Measurements from ENCODE around the gene RXRA. TPM values are rescaled to one million over a fixed set of nuclear protein-coding genes. Genes with fewer than 3 reads are reported as not detected.

Gene RXRA
- total and polyA plus RNA-seq, 2 of the 4 experiments (the other 2 are of a cell fraction) = 7.5 to 17.9 TPM

DNA sequence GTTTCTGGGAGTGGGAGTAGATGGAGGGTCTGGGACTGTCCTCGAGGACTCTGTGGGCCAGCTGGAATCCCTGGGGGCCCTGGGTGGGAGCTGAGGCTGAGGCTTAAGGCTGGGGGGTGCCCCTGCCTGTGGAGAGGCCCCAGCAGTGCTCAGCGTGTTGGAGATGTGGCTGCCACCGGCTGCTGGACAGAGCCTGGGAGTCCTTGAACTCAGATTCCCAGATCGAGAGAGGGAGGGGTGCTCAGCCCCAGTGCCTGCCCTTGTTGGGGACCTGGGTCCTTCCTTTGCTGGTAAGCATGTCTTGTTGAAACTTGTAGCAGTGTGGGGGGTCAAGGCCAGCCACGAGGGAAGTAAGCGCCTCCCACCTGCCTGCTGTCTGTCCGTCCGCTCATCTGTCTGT, 10.7 kb downstream of the RXRA start:
- Histone ChIP-seq H4K20me1 (ENCODE audit: insufficient read depth, low read length) (peaks cover 100% of the 10 kb centered on the region), H4K5ac (ENCODE audit: low read depth, low read length) (no peak overlapping the region), H4K8ac (ENCODE audit: low read depth in 2 of 2, low read length in 2 of 2) (no peak overlapping the region), H3K4me3 (ENCODE audit: insufficient read depth, low read depth, low read length) (no peak overlapping the region), H2BK120ac (ENCODE audit: low read depth, low read length) (no peak overlapping the region), H3K56ac (ENCODE audit: extremely low read depth, insufficient read depth, low read length) (no peak overlapping the region), H2BK5ac (ENCODE audit: low read depth, low read length, poor library complexity, severe bottlenecking) (no peak overlapping the region), H3K27ac (ENCODE audit: insufficient read depth, low read length) (no peak overlapping the region), H2AK5ac (ENCODE audit: low read depth, low read length) (no peak overlapping the region), H3K36me3 (ENCODE audit: control insufficient read depth, insufficient read depth, low read length) (peaks cover 5% of the 10 kb centered on the region; the same call in 1 of the 2 replicates), H3K9me1 (ENCODE audit: insufficient read depth, low read length) (peaks cover 29% of the 10 kb centered on the region), H3K4ac (ENCODE audit: low read depth, low read length) (no peak overlapping the region), H3K4me1 (ENCODE audit: control insufficient read depth, insufficient read depth, low read length) (peaks cover 37% of the 10 kb centered on the region), H2AFZ (replicated peaks; ENCODE audit: low read length, poor library complexity) (no peak overlapping the region), H3K79me1 (ENCODE audit: low read depth in 1 of 2, low read length in 2 of 2) (peaks cover 7 to 97% of the 10 kb centered on the region in 2 experiments; a peak in 3 of 4 replicates), H2AK9ac (replicated peaks; ENCODE audit: low read depth, low read length, poor library complexity) (no peak overlapping the region), H4K91ac (ENCODE audit: insufficient read depth, low read depth, low read length) (no peak overlapping the region), H2BK20ac (ENCODE audit: low read depth, low read length) (no peak overlapping the region), H2BK15ac (ENCODE audit: low read depth, low read length) (no peak overlapping the region), H3K27me3 (ENCODE audit: control insufficient read depth, insufficient read depth, low read length) (no peaks in the 10 kb centered on the region), H3K9me3 (ENCODE audit: control insufficient read depth, insufficient read depth, low read length) (no peaks in the 10 kb centered on the region), H3K4me2 (ENCODE audit: low read depth, low read length) (no peak overlapping the region), H3K23ac (ENCODE audit: low read depth, low read length) (no peak overlapping the region), H3K9ac (ENCODE audit: low read depth, low read length) (no peak overlapping the region), H3K18ac (ENCODE audit: low read depth, low read length) (no peak overlapping the region), H3K14ac (replicated peaks; ENCODE audit: low read depth, low read length) (no peak overlapping the region)
- no CpG with 5 or more reads among the region's 8 CpGs for WGBS, 2 experiments (ENCODE audit: extremely low coverage in 2 of 2, insufficient read length in 1 of 2)
- in situ Hi-C loops (cut with MboI; ENCODE audit: low sequenced_read_pairs) (no loop called here), intact Hi-C loops (cut with micrococcal nuclease) (no loop called here), dilution Hi-C loops (cut with HindIII; ENCODE audit: low sequenced_read_pairs, unreplicated experiment) (no loop called here)
- TF ChIP-seq RFX5 (IDR thresholded peaks at IDR 0.05; ENCODE audit: low read depth, low read length) = no peak
- no peak for TF ChIP-seq MXI1 (IDR thresholded peaks at IDR 0.05; ENCODE audit: borderline replicate concordance, low read depth, low read length)
- TF ChIP-seq MAFK (IDR thresholded peaks at IDR 0.05; ENCODE audit: low read depth, low read length) = no peak
- TF ChIP-seq BHLHE40 (IDR thresholded peaks at IDR 0.05; ENCODE audit: low read depth, low read length) = no peak
- TF ChIP-seq, protein P1, sequence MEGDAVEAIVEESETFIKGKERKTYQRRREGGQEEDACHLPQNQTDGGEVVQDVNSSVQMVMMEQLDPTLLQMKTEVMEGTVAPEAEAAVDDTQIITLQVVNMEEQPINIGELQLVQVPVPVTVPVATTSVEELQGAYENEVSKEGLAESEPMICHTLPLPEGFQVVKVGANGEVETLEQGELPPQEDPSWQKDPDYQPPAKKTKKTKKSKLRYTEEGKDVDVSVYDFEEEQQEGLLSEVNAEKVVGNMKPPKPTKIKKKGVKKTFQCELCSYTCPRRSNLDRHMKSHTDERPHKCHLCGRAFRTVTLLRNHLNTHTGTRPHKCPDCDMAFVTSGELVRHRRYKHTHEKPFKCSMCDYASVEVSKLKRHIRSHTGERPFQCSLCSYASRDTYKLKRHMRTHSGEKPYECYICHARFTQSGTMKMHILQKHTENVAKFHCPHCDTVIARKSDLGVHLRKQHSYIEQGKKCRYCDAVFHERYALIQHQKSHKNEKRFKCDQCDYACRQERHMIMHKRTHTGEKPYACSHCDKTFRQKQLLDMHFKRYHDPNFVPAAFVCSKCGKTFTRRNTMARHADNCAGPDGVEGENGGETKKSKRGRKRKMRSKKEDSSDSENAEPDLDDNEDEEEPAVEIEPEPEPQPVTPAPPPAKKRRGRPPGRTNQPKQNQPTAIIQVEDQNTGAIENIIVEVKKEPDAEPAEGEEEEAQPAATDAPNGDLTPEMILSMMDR (conservative IDR thresholded peaks at IDR 0.05; ENCODE audit: low read depth, low read length) = no peak
- no peak for TF ChIP-seq POLR2A (IDR thresholded peaks at IDR 0.05; ENCODE audit: low read depth, low read length)
- TF ChIP-seq, protein P2, sequence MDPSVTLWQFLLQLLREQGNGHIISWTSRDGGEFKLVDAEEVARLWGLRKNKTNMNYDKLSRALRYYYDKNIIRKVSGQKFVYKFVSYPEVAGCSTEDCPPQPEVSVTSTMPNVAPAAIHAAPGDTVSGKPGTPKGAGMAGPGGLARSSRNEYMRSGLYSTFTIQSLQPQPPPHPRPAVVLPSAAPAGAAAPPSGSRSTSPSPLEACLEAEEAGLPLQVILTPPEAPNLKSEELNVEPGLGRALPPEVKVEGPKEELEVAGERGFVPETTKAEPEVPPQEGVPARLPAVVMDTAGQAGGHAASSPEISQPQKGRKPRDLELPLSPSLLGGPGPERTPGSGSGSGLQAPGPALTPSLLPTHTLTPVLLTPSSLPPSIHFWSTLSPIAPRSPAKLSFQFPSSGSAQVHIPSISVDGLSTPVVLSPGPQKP (IDR thresholded peaks at IDR 0.05; ENCODE audit: borderline replicate concordance, low read depth, low read length) = no peak
- TF ChIP-seq RAD21 (IDR thresholded peaks at IDR 0.05; ENCODE audit: low read length) = no peak
- TF ChIP-seq RCOR1 (IDR thresholded peaks at IDR 0.05; ENCODE audit: insufficient replicate concordance, low read length) = no peak
- no peak for TF ChIP-seq FOS (IDR thresholded peaks at IDR 0.05; ENCODE audit: low read depth, low read length)
- ChIA-PET CTCF (no interaction called here), POLR2A (ENCODE audit: unreplicated experiment) (no interaction called here)
- ATAC-seq (ENCODE audit: low read depth) = no peak
- no peak for DNase-seq
- BruUV-seq (replicated peaks) = no TSS peak
